ENCODE results near the gene METTL23. TPM values are rescaled to one million over a fixed set of nuclear protein-coding genes. Genes with fewer than 3 reads are reported as not detected.

The METTL23 gene
- total and polyA plus RNA-seq, 2 experiments from 2014 or later = 41.6 to 55.9 TPM

- peaks cover 51% of the 10 kb centered on the region for H3K79me2 ChIP-seq (replicated peaks; ENCODE audit: insufficient read depth)
These were observed 11.8 kb downstream of the METTL23 start for GRCh38 chr17:76738468-76738850.

More at GRCh38 chr17:76738468-76738850, 11.8 kb downstream of the METTL23 start:
- Mint-ChIP-seq H3K36me3 (ENCODE audit: low read depth) (peaks cover 49% of the 10 kb centered on the region), H3K4me3 (peak overlapping the region; percentile 99), H3K9me3 (peaks cover 9% of the 10 kb centered on the region; the same call in 2 of the 3 replicates), H3K27ac (peak overlapping the region; percentile 90), H3K27me3 (ENCODE audit: insufficient read depth, low read depth, poor library complexity) (peaks cover 19% of the 10 kb centered on the region), H3K4me1 (peaks cover 22% of the 10 kb centered on the region)
- no peak for TF ChIP-seq ZNF462 (CRISPR knock-in tag; IDR thresholded peaks at IDR 0.05)
- no peak for TF ChIP-seq ETS1 (IDR thresholded peaks at IDR 0.05)
- TF ChIP-seq ZNF331 (CRISPR knock-in tag; IDR thresholded peaks at IDR 0.05; ENCODE audit: low read depth) = no peak
- TF ChIP-seq JUNB (IDR thresholded peaks at IDR 0.05; ENCODE audit: unreplicated experiment) = no peak
- no peak for TF ChIP-seq EZH2 (IDR thresholded peaks at IDR 0.05; ENCODE audit: low read depth, unreplicated experiment)
- TF ChIP-seq ZNF114 (CRISPR knock-in tag; IDR thresholded peaks at IDR 0.05) = no peak
- no peak for TF ChIP-seq EZH2phosphoT487 (IDR thresholded peaks at IDR 0.05; ENCODE audit: unreplicated experiment)
- no peak for TF ChIP-seq CTCF (conservative IDR thresholded peaks at IDR 0.05; ENCODE audit: low read depth in 2 of 2)
- TF ChIP-seq STAT1 (IDR thresholded peaks at IDR 0.05; ENCODE audit: unreplicated experiment) = no peak
- TF ChIP-seq POLR2AphosphoS5 (IDR thresholded peaks at IDR 0.05; ENCODE audit: low read depth) = no peak
- TF ChIP-seq REST (IDR thresholded peaks at IDR 0.05; ENCODE audit: unreplicated experiment) = no peak
- TF ChIP-seq CREB1 (CRISPR knock-in tag; IDR thresholded peaks at IDR 0.05; ENCODE audit: low read depth) = no peak
- TF ChIP-seq NANOG (IDR thresholded peaks at IDR 0.05; ENCODE audit: borderline replicate concordance) = no peak
- Histone ChIP-seq H3K9me2 (ENCODE audit: insufficient read depth) (no peaks in the 10 kb centered on the region), H4K20me1 (replicated peaks; ENCODE audit: insufficient read depth) (peaks cover 24% of the 10 kb centered on the region), H3K27ac (ENCODE audit: low read depth) (peak overlapping the region; percentile 68; the same call in 1 of the 2 replicates), H3K27me3 (ENCODE audit: insufficient read depth) (no peaks in the 10 kb centered on the region), H3K4me1 (ENCODE audit: insufficient read depth) (peaks cover 12% of the 10 kb centered on the region; the same call in 1 of the 2 replicates), H2AFZ (peak overlapping the region; percentile 73; the same call in 1 of the 2 replicates), H3K36me3 (ENCODE audit: insufficient read depth) (peaks cover 26% of the 10 kb centered on the region), H3K4me3 (peak overlapping the region; percentile 93), H3K4me2 (peak overlapping the region; percentile 88), H3F3A (replicated peaks; ENCODE audit: low read depth) (peaks cover 25% of the 10 kb centered on the region)
- ATAC-seq (no peak), DNase-seq (ENCODE audit: low spot score) (no peak)

Measured in GM23338 (cell line).